HG02852 (cell line): Measurements from ENCODE around the gene CCDC71.

ENCODE experiments used
- ATAC-seq: cut with Tn5 transposase; IDR thresholded peaks from one replicate; pipeline ENCODE4 v1.9.1; 2021; ENCODE audit warnings: mild to moderate bottlenecking, moderate library complexity; ENCODE audit not compliant: unreplicated experiment

The CCDC71 gene

GRCh38 chr3:49170744-49171118, 4.6 kb upstream of the CCDC71 start:
- ATAC-seq = no peak

DNA sequence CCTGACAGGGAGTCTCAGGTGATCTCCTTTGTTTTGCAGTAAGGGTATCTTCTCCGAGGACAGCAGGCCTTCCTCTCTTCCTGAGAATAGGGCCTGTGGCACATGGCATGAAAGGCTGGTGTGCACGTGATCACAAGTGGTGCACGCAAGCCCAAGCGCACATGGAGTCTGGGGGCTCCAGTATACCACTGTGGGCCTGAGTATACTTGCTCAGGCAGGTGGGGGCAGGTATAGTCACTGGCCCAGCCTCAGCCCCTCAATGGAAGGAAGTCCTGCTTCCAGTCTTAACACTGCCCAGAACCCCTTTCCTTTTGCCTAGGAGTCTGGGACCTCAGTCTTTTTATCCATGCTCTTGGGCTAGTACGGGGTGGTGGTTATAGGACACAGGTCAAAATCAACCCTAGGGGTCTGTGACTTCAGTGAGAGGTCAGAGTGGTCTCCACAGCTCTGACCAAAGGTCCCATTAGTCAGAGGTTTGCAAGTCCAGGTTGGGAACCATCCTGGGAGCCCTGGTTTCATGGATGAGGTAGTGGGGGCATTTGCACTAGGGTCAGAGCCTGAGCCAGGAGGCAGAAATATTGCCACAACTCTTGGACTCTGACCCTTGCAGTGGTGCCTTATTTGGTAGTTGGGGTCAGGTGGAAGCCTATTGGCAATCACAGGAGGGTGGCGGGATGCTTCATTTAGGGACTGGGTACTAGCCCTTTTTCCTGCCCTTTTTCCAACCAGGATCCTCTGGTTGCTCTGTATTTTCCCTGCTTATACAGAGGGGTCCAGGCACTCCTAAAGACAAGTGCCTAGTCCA, 823 bp upstream of the CCDC71 start:
- no peak for ATAC-seq

DNA sequence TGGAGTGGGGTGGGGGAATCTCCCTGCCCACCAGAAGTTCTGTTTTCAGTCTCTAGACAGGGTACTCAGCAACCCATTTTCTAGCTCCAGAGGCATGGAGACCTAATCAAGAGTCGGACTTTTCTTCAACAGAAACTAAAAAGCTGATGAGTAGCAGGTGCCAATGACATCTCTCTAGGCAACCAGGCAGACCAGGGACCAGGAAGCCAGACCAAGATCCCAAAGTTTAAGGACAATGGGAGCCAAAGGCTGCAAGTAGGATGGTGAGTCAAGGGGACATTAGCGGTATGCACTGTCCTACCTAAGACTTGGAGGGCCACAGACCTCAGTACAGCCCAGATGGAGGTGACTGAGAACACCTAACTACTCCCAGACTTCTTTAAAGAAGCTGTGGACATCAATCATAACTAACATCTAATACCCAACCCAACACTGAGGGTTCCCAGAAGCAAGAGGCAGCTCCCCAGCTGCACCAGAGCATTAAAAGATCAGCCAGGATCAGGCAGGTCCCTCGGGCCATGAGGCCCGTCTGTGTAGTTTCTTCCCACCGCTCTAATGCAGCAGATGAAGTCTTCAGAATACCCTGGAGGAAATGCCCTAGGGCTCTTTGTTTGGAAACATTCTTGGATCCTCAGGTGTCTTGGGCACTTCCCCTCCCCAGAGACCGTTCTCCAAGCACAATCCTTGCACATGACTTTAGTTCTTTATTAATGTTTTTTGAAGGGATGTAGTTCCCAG, 979 bp downstream of the CCDC71 start:
- no peak for ATAC-seq

GRCh38 chr3:49163609-49164008, 2.5 kb downstream of the CCDC71 start:
- no peak for ATAC-seq

- no peak for ATAC-seq
Observed at GRCh38 chr3:49162751-49163419, 3.2 kb downstream of the CCDC71 start.

DNA sequence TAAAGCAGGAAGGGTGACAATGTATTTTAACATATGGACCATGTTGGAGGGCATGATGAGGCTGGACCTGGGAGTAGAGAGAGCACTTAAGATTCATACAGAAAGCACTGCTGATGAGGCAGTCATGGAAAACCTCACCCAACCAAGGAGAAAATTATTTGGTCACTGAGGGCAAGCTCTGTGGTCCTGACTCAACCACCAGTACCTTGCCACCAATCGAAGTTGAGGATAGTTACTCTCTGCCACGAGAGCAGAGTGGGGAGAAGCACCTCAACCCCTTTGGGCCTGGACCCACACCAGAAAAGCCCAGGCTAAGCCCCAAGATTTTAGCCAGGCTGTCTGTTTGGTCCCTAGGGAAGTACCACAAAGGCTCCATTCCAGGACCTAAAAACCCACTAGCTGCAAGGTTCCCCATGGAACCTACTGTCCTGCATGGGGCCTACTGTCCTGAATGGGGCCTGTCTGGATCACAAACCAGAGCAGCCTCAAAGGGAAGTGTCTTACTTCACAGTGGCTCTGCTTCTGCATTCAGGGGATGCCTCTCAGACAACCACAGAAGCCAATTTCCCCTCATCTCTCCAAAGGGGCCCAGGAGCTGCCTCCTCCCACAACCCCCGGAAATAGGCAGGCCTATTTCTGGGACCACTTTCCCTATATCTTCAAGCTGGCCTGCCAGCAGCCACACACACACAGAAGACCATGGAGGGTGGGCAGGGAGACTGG, 4.2 kb downstream of the CCDC71 start:
- no peak for ATAC-seq

DNA sequence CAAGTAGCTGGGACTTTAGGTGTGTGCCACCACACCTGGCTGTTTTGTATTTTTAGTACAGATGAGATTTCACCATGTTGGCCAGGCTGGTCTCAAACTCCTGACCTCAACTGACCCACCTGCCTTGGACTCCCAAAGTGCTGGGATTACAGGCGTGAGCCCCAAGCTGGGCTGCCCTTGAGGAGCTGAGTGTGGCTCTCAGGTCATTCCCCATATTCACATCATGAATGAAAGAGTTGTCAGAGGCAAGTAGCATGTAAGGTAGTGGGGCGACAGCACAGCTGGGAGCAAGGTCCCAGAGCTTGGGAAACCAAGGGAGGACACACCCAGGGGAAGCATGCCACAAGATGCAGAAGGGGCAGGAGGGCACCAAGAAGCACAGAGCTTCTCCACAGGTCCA, 4.9 kb downstream of the CCDC71 start:
- ATAC-seq = no peak

- no peak for ATAC-seq
Observed at GRCh38 chr3:49158792-49159191, 7.3 kb downstream of the CCDC71 start.

- no peak for ATAC-seq
Observed at GRCh38 chr3:49158103-49158709, 7.9 kb downstream of the CCDC71 start.

DNA sequence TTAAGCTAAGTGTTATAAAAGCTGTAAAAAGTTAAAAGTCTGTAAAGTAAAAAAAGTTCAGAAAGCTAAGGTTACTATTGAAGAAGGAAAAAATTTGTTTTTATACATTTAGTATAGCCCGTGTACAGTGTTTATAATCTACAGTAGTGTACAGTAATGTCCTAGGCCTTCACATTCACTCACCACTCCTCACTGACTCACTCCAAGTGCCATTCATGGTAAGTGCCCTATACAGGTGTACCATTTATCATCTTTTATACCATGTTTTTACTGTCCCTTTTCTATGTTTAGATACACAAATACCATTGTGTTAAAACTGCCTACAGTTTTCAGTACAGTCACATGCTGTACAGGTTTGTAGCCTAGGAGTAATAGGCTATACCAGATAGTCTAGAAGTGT, 8.8 kb downstream of the CCDC71 start:
- no peak for ATAC-seq

DNA sequence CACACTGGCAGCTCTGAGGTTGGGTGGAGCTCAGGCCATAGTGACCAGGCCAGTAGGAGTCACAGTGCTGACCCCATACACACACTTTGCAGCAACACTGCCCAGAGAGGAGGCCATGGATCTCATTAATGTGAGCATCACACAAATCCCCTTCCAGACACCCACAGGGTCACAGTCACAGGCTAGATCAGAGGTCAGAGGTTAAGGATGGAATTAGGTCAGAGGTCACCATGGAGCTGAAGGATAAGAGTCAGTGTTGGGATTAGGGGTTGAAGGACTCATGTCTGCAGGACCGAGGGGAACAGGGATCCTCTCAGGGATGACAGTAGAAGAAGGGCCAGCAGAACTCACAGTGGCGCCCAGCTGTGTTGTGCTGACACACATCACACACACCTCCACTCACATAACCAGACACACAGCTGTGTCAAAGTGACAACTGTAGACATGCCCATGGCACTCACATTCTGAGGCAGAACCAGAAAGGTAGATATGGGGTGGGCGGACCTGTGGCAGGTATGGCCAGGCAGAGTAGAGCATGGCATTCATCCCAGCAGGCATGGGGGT, 12.7 kb downstream of the CCDC71 start:
- no peak for ATAC-seq

- no peak for ATAC-seq
Observed at GRCh38 chr3:49151610-49152009, 14.5 kb downstream of the CCDC71 start.

- ATAC-seq = no peak
Observed at GRCh38 chr3:49148159-49148558, 18.0 kb downstream of the CCDC71 start.

- ATAC-seq = no peak
Observed at GRCh38 chr3:49140080-49140479, 26.1 kb downstream of the CCDC71 start.

DNA sequence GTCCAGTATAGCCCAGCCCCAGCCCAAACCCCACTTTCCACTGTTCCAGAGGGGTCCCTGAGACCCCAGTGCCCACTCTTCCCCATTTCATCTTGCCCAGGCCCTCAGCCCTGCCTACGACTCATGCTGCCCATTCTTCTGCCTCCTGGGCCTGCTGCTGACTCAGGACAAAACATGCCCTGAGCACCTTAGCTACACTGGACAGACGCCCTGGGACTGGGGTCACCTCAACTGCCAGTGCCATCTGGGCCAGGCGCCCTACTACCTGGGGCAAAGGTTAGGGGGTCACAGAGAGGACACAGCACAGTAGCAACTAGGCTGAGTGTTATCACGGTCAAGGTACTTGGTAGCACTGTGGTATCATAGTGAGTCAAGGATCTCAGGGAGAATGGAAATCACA, 30.6 kb downstream of the CCDC71 start:
- ATAC-seq = no peak

GRCh38 chr3:49134471-49135265, 31.5 kb downstream of the CCDC71 start:
- no peak for ATAC-seq

DNA sequence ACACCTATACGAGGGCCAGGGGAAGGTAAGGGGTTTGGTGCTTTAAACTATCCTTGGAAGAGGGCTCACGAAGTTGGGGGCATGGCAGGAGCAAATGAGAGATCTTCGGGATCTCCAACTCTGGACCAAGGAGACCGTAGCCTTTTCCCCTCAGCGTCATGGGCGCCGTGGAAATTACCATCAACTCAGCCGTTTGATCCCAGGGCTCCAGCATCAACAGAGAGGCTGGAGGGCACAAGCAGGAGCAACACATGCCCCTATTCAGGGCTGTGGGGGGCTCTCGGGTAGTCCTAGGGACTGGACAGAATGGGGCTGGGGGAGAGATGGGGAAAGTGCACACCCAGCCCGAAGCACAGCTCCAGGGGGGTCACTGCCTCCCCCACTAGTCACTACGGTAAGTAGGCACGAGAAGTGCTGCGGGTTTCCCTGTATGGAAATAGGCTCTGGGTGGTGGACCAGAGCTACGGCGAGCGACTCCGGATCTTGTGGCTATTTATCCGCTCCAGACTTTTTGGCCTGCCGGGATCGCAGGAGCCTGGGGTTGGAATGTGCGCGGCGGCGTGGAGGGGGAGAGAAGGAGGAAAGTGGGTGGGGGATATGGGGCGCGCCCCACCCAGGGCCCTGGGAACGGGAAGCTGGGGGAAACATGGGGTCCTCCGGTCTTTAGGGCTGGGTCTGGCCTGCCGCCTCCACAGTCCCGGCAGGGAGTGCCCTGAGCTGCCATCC, 32.7 kb downstream of the CCDC71 start:
- no peak for ATAC-seq

DNA sequence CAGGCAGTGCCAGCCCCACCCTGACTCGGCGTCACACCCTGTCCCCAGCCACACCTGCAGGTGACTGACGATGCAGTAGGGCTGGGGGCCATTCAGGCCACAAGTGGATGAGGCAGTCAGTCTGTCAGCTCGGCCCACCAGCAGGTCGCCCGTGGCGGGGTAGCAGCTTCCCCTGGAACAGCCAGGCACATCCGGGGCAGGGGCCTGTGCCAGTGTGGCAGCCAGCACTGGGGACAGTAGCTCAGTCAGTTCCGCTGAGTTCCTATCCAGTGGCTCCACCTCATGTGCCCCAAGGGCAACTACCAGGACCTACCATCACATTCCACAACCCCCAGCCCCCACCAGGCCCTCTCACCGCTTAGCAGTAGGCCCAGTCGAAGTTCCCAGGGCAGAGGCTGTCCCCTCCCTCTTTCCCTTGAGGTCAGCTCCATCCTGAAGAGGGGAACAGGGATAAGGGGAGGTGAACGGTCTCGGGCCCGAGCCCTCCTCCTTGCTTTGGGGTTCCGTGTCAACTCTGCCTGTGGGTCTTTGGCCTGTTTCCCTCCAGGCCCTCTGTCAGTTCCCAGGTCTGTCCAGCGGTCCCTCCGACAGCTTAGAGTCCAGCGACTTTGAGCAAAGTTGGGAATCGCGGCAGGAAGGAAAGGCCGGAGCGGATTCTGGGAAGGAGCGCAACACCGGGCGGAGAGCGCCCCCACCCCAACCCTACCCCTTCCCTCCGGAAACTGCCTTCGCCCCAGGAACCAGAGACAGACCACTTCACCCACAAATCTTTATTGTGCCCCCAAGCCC, 33.5 kb downstream of the CCDC71 start, which contains the start of gene LAMB2:
Gene LAMB2, minus strand, starts transcription at position 614 of the 789 bp plus-strand sequence. Its CDS starts 183 bp downstream, at position 431.
- ATAC-seq = no peak
